T-helper 17 cell (primary cell): ENCODE measurements around the gene KIRREL3. TPM values are rescaled to one million over a fixed set of nuclear protein-coding genes. Genes with fewer than 3 reads are reported as not detected.

Source experiments
- ATAC-seq: fragments of 150-1000 bp; cut with Tn5 transposase; 2 replicates; pipeline ENCODE4 v1.10.0; 2021; ENCODE audit warnings: mild to moderate bottlenecking, moderate library complexity
- DNase-seq, 3 donors: peaks; one replicate each; pipeline versions ENCODE4 v3.0.0 to v3.0.0-alpha.2; 2020 to 2021
- H3K9me3 ChIP-seq: one replicate; pipeline ENCODE4 v1.7.0; 2013; ENCODE audit warnings: low read length, mild to moderate bottlenecking; ENCODE audit not compliant: control insufficient read depth, poor library complexity, severe bottlenecking
- H3K27ac Mint-ChIP-seq: one replicate; pipeline ENCODE4 v1.8.0; 2022; ENCODE audit warnings: mild to moderate bottlenecking, moderate library complexity, mixed read lengths
- H3K27me3 Mint-ChIP-seq: one replicate; pipeline ENCODE4 v1.8.0; 2022; ENCODE audit warnings: mixed read lengths
- H3K36me3 Mint-ChIP-seq: one replicate; pipeline ENCODE4 v1.8.0; 2022; ENCODE audit warnings: low read depth, mixed read lengths
- H3K4me1 Mint-ChIP-seq: one replicate; pipeline ENCODE4 v1.8.0; 2022; ENCODE audit warnings: mild to moderate bottlenecking, mixed read lengths
- H3K4me3 Mint-ChIP-seq: one replicate; pipeline ENCODE4 v1.8.0; 2022; ENCODE audit warnings: mild to moderate bottlenecking, moderate library complexity, mixed read lengths
- total RNA-seq, 4 donors: library from RNA in 2 of 4; stranded (reverse) in 2 of 4; gene quantifications; one replicate each; pipeline ENCODE4 v1.2.3 and lab custom pipeline; 2022 to 2026

KIRREL3 gene
- total RNA-seq, 2 donors from 2014 or later, result not detected

DNA sequence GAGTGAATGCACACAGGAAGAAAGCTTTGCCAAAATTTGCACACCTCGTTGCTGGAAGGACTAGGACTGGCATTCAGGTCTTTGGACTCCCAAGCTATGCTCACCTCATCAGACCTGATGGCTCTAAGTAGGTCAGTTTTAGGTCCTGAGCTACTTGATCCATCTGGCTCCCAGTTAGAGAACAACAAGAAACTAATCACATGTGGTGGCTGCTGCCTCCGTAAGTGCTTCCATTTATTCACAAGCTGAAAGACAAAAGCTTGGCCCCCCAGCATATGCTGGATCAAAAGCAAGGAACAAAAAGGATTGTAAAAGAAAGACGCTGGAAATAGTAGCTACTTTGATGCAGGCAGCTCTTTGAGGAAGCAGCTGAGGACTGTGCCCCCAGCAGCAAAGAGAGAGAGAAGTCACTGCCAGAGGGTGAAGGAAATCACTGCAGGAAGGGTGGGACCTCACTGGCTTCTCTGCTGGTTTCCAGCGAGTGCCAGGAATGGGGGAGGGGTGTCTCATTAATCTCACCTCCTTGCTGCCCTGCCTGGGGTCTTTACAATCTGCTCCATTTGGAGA is 268.9 kb downstream of the KIRREL3 start:
- Mint-ChIP-seq H3K27ac (no peak overlapping the region), H3K4me3 (no peak overlapping the region)

DNA sequence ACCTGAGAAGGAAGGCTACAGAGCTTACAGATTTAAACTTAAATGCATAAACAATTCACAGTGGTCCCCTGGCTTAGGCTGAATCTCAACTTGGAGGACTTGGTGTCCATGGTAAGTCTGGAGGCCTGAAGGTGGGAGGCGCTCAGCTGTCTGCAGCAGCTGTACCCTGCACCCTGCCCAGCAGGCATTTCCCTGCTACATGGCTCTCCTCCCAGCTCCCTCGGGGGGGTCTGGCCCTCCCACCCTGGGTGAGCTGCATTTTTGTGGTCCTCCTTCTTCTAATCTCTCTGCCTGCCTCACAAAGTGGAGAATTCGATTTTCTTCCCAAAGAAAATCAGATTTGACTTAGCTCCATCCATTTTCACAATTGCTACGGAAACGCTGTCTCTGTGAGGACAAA is 273.2 kb downstream of the KIRREL3 start:
- ATAC-seq, result no peak
- H3K27me3 Mint-ChIP-seq, result peaks cover 9% of the 10 kb centered on the region

More for the DNA sequence above, 268.9 kb downstream of the KIRREL3 start:
- ATAC-seq (no peak), DNase-seq (no peak)
- Mint-ChIP-seq H3K4me1 (no peaks in the 10 kb centered on the region), H3K36me3 (no peaks in the 10 kb centered on the region), H3K27me3 (peaks cover 21% of the 10 kb centered on the region)
- H3K9me3 ChIP-seq, result no peaks in the 10 kb centered on the region

DNA sequence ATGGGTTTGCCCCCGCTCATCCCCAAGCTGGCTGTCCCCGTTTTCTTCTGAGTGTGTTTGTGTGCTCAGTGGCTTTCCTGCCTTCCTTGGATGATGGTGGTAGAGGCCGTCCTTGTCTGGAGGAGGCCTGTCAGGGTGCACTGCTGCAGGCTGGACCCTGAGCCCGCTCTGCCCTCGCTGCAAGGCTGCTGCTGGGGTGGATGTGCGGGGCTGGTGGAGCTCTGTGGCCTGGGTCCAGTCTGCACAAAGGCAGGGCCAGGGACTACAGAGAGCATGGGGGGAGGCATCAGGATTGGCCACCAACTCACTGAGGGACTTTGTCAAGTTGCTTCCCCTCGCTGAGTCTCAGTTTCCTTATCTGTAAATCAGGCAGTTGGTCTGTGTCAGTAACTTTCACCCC is 275.0 kb downstream of the KIRREL3 start:
- no peak for DNase-seq
- no peaks in the 10 kb centered on the region for H3K9me3 ChIP-seq
- no peaks in the 10 kb centered on the region for H3K4me1 Mint-ChIP-seq
- H3K36me3 Mint-ChIP-seq, result no peaks in the 10 kb centered on the region
- H3K27ac Mint-ChIP-seq, result no peak overlapping the region
- H3K27me3 Mint-ChIP-seq, result no peaks in the 10 kb centered on the region
- H3K4me3 Mint-ChIP-seq, result no peak overlapping the region
- ATAC-seq, result no peak

More for the DNA sequence above, 273.2 kb downstream of the KIRREL3 start:
- DNase-seq, result no peak
- Mint-ChIP-seq H3K4me3 (no peak overlapping the region), H3K4me1 (no peaks in the 10 kb centered on the region), H3K36me3 (no peaks in the 10 kb centered on the region), H3K27ac (no peak overlapping the region)
- no peaks in the 10 kb centered on the region for H3K9me3 ChIP-seq

DNA sequence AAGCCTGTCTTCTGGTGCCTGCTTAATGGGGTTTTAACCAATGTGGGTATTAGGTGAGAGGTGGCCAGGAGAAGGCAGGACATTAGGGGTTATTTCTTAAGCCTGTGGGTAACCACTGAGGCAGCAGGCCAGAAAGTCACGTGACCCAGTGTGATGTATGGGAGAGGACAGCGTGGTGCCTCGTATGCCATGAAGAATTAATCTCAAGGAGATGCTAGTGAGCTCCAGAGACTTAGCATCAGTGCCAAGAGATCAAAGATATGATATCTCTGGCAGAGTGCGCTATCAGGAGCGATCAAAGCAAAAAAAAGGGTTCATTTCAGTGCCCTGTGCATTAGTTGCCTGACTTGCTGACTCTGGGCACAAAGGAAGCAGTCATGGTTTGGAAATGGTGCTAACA is 275.5 kb downstream of the KIRREL3 start:
- DNase-seq, result no peak
- no peaks in the 10 kb centered on the region for H3K9me3 ChIP-seq
- no peak for ATAC-seq
- Mint-ChIP-seq H3K27me3 (no peaks in the 10 kb centered on the region), H3K27ac (no peak overlapping the region), H3K4me3 (no peak overlapping the region), H3K4me1 (no peaks in the 10 kb centered on the region), H3K36me3 (no peaks in the 10 kb centered on the region)

DNA sequence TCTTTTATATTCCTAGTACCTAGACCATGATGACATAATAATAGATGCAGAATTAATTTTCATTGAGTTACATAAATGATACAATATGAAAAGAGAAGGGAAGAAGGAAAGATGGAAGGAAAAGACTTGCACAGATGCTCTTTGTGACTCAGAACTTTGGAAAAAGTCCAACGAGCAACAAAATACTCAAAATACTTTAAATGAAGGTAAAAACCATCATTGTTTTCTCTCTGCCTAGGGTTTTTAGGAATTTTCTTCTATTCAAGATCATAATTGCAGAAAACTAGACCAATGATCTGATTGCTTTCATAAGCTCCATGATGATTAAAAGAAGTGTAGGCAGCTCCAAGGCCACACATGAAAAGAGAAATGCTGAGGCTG is 276.9 kb downstream of the KIRREL3 start:
- no peak overlapping the region for H3K4me3 Mint-ChIP-seq
- no peaks in the 10 kb centered on the region for H3K27me3 Mint-ChIP-seq
- no peak for ATAC-seq
- H3K36me3 Mint-ChIP-seq, result peaks cover 2% of the 10 kb centered on the region
- H3K27ac Mint-ChIP-seq, result no peak overlapping the region
- no peak for DNase-seq
- no peaks in the 10 kb centered on the region for H3K9me3 ChIP-seq
- H3K4me1 Mint-ChIP-seq, result no peaks in the 10 kb centered on the region

DNA sequence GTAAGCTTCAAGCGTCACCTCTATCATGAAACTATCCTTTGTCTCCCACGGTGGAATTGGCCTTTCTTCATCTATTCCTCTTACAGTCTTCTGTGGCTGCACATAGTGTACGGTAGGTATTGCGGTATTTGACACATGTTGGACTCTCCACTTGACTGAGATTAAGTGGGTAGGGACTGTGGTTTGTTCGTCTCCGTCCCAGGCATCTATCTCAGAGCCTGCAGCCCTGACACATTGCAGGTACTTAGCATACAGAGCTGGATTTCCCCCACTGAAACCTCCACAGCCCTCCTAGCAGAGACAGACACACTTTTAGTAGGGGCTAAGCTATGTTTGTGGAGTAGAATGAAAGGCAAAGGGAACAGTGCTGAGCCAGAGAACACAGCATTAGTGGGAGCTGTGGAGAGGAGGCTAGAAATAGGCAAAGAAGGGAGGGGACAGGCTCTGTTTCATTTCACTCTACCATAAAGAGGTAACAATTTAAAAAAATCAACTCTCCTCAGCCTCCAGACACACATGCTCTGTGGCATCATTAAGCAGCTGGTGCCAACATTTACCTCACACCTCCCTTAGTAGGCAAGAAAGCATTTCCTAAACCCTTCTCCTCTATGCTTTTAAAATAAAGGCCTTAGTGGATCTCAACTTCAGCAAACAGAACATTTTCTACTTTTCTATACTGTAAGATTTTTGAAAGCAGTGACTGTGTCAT is 277.5 kb downstream of the KIRREL3 start:
- Mint-ChIP-seq H3K4me1 (no peaks in the 10 kb centered on the region), H3K36me3 (peaks cover 2% of the 10 kb centered on the region), H3K4me3 (no peak overlapping the region), H3K27ac (no peak overlapping the region), H3K27me3 (no peaks in the 10 kb centered on the region)
- DNase-seq, result no peak
- no peak for ATAC-seq
- no peaks in the 10 kb centered on the region for H3K9me3 ChIP-seq

DNA sequence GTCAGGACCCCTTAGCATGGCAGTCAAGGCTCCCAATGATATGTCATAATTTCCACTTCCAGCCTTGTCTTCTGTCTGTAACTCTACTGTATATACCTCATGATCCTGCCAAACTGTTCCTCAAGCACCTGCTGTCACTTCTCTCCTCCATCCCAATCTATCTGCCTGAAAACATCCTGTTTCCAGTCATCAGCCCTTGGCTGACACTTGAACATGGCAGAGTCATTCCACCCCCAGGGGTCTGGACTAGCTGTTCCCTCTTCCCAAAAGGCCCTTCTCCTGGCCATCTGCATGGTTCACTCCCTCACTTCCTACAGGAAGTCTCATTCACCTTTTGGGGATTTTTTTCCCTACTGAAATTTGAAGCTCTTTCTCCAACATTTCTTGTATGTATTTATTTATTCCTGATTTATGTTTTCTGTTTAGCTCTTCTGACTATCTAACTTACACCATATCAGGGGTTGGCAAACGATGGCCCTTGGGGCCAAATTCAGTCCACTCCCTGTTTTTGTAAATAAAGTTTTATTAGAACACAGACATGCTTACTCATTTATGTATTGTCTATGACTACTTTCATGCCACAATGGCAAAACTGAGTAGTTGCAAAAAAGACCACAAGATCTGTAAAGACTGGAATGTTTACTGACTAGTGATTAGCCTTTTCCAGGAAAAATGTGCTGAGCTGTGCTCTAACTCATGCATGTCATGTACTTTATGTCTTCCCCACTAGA is 278.4 kb downstream of the KIRREL3 start:
- DNase-seq (no peak), ATAC-seq (no peak)
- H3K4me3 Mint-ChIP-seq, result no peak overlapping the region
- H3K27me3 Mint-ChIP-seq, result no peaks in the 10 kb centered on the region
- H3K27ac Mint-ChIP-seq, result no peak overlapping the region
- H3K9me3 ChIP-seq, result no peaks in the 10 kb centered on the region
- H3K4me1 Mint-ChIP-seq, result no peaks in the 10 kb centered on the region
- H3K36me3 Mint-ChIP-seq, result peaks cover 2% of the 10 kb centered on the region

DNA sequence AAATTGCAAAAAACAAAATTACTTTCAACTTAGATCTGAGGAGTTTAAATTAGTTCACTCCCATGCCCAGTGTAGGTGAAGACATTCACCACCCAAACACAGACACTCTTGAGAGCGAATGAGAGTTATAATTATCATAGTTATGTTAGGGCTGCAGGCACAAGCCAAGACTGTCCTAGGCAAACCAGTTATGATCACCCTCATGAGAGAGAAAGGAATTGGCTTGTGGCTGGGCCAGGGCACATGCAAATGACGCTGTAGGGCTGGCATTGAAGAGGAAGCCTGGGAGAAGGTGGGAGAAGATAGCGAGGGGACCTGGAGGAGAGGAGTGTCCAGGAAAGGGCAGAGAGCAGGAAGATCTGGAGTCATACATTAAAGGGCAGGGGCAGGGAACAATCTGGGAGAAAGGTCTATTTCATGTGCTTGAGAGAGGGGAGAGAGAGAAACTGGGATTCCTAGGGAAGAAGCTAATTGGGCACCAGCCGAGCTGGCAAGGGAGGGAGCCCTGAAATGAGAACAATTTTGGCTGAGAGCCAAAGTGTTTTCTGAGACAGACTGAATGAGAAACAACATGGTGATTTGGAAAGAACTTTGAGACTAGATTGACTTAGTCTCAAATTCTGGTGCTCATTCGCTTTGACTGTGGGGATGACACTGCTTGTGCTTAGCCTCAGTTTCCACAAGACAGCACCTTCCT is 279.9 kb downstream of the KIRREL3 start:
- H3K4me3 Mint-ChIP-seq, result no peak overlapping the region
- H3K27me3 Mint-ChIP-seq, result no peaks in the 10 kb centered on the region
- no peak for ATAC-seq
- H3K36me3 Mint-ChIP-seq, result peaks cover 2% of the 10 kb centered on the region
- no peaks in the 10 kb centered on the region for H3K9me3 ChIP-seq
- no peak overlapping the region for H3K27ac Mint-ChIP-seq
- DNase-seq, result no peak
- H3K4me1 Mint-ChIP-seq, result no peaks in the 10 kb centered on the region

DNA sequence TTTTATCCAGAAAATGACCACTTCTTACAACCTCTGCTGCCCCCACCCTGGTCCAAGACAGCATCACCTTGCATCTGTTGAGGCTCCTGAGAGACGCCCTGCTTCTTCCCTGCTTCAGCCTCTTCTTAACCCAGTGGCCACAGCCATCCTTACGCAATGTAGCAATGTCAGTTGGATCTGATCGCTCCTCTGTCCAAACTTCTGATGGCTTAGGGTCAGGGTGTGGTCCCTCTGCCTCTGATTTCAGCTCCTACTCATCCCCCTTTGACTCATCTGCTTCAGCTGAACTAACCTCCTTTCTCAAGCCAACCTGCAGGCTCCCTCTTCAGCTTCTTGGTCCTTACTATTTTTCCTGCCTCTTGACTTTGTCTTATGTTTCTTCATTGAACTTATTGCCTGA is 280.8 kb downstream of the KIRREL3 start:
- no peaks in the 10 kb centered on the region for H3K9me3 ChIP-seq
- Mint-ChIP-seq H3K4me3 (no peak overlapping the region), H3K4me1 (no peaks in the 10 kb centered on the region), H3K36me3 (peaks cover 2% of the 10 kb centered on the region), H3K27ac (no peak overlapping the region), H3K27me3 (no peaks in the 10 kb centered on the region)
- DNase-seq, result no peak
- no peak for ATAC-seq

DNA sequence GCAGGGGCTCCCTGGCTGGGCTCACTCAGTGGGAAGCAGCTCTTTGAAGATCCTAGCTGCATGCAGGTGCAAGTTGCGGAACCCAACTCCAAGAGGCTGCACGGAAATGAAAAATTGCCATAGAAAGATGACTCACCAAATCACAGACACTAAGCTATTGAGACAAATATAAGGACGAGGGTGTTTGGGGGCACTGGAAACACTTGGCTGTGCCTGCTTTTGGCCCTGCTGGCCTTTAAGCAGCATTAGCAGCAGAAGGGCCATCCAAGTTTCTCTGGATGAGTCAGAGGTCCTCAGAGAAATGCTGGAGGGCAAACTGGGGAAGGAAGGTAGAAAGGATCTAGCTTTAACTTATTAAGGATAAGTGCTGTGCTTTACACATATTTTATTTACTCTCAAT is 282.3 kb downstream of the KIRREL3 start:
- H3K27me3 Mint-ChIP-seq, result peaks cover 6% of the 10 kb centered on the region
- no peak for ATAC-seq
- no peaks in the 10 kb centered on the region for H3K4me1 Mint-ChIP-seq

DNA sequence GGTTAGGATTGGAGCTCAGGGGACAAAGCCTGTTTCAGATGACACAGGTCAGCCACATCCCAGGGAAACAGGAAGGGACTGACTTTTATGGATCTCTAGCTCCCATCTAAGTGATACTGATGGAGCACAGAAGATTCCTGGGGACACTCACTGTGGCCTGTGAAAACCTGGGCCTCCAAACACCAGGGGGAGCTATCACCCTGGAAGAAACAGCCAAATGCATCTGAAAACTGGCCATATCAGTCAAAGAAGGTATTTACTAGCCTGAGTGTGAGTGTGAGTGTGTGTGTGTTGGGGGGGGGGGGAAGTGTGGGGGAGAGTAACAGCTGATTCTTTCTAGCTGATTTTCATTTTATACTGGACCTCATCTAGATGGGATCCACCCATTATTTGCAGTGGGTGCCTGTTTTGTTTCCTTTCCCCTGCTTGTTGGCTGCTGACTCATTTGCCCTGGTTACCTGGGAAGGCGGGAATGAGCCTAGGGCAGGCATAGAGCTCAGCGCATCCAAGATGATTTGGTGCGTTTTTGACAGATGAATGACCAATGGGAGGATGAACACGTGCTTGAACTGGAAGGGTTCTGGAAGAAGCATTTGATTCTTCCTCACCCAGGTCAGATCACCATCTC is 284.0 kb downstream of the KIRREL3 start:
- no peak overlapping the region for H3K27ac Mint-ChIP-seq
- H3K4me1 Mint-ChIP-seq, result no peaks in the 10 kb centered on the region
- no peaks in the 10 kb centered on the region for H3K9me3 ChIP-seq
- peaks cover 16% of the 10 kb centered on the region for H3K27me3 Mint-ChIP-seq
- no peak for ATAC-seq
- H3K36me3 Mint-ChIP-seq, result peaks cover 2% of the 10 kb centered on the region
- no peak overlapping the region for H3K4me3 Mint-ChIP-seq
- no peak for DNase-seq

More for the DNA sequence above, 282.3 kb downstream of the KIRREL3 start:
- Mint-ChIP-seq H3K36me3 (peaks cover 2% of the 10 kb centered on the region), H3K27ac (no peak overlapping the region), H3K4me3 (no peak overlapping the region)
- no peaks in the 10 kb centered on the region for H3K9me3 ChIP-seq
- DNase-seq, result no peak

DNA sequence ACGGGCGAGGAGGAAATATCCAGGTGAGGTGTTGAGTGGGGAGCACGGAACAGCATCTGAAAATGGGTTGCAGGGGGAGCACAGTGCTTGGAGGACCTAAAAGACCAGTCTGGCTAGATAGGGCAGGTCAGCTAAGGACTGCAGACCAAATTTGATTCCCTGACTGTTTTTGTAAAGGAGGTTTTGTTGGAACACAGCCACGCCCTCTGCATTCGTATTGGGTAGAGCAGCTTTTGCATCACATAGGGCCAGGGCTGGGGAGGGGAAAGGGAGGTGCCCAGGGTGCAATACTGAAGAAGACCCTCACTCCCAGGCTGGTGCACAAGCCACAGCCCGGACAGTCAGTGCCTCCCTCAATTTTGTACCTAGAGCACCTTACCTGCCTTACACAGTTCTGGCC is 286.8 kb downstream of the KIRREL3 start:
- ATAC-seq, result no peak
- H3K9me3 ChIP-seq, result no peaks in the 10 kb centered on the region
- no peak for DNase-seq
- Mint-ChIP-seq H3K4me1 (no peaks in the 10 kb centered on the region), H3K27me3 (peaks cover 26% of the 10 kb centered on the region), H3K4me3 (no peak overlapping the region), H3K27ac (no peak overlapping the region), H3K36me3 (no peaks in the 10 kb centered on the region)
